GM21526 (cell line): ENCODE data around the gene AKR1B1.
A peak's percentile ranks its signal among the peaks of the same experiment; 100 is the strongest.

Source experiments
- ATAC-seq: cut with Tn5 transposase; IDR thresholded peaks from one replicate; pipeline ENCODE4 v1.9.1; 2021; ENCODE audit warnings: moderate library complexity; ENCODE audit not compliant: unreplicated experiment, low FRiP score

Gene AKR1B1

GRCh38 chr7:134446923-134447322 lies 12.0 kb downstream of the AKR1B1 start:
- ATAC-seq = no peak

GRCh38 chr7:134446446-134446845 lies 12.5 kb downstream of the AKR1B1 start:
- ATAC-seq = no peak

GRCh38 chr7:134444961-134445315 lies 14.0 kb downstream of the AKR1B1 start:
- ATAC-seq = no peak

- ATAC-seq = no peak
Measured at GRCh38 chr7:134444198-134444960, 14.5 kb downstream of the AKR1B1 start.

- no peak for ATAC-seq
Measured at GRCh38 chr7:134443396-134444070, 15.4 kb downstream of the AKR1B1 start.

GRCh38 chr7:134442441-134443220 lies 16.3 kb downstream of the AKR1B1 start:
- no peak for ATAC-seq

GRCh38 chr7:134441264-134441663 lies 17.6 kb downstream of the AKR1B1 start:
- ATAC-seq = no peak

GRCh38 chr7:134440476-134440875 lies 18.4 kb downstream of the AKR1B1 start:
- ATAC-seq = no peak

GRCh38 chr7:134440067-134440466 lies 18.8 kb downstream of the AKR1B1 start:
- ATAC-seq = no peak

GRCh38 chr7:134438946-134439345 lies 20.0 kb downstream of the AKR1B1 start:
- ATAC-seq = no peak

- ATAC-seq = no peak
Measured at GRCh38 chr7:134435161-134435920, 23.6 kb downstream of the AKR1B1 start.

GRCh38 chr7:134434701-134435100 lies 24.2 kb downstream of the AKR1B1 start:
- ATAC-seq = no peak

- ATAC-seq = no peak
Measured at GRCh38 chr7:134433430-134433829, 25.5 kb downstream of the AKR1B1 start.

GRCh38 chr7:134432296-134433152 lies 26.4 kb downstream of the AKR1B1 start:
- peak; percentile 96 for ATAC-seq

GRCh38 chr7:134431815-134432214 lies 27.1 kb downstream of the AKR1B1 start:
- ATAC-seq = no peak

GRCh38 chr7:134429481-134429880 lies 29.4 kb downstream of the AKR1B1 start:
- no peak for ATAC-seq

- no peak for ATAC-seq
Measured at GRCh38 chr7:134428942-134429341, 30.0 kb downstream of the AKR1B1 start.

- no peak for ATAC-seq
Measured at GRCh38 chr7:134427896-134428295, 31.0 kb downstream of the AKR1B1 start.

GRCh38 chr7:134425777-134426176 lies 33.1 kb downstream of the AKR1B1 start:
- no peak for ATAC-seq

GRCh38 chr7:134422638-134423037 lies 36.3 kb downstream of the AKR1B1 start:
- ATAC-seq = no peak
